GM12874 (cell line): ENCODE data around the gene NOTCH4.

Experiments
- CTCF ChIP-seq: IDR thresholded peaks from 2 replicates; pipeline ENCODE4 v1.5.1; 2011; ENCODE audit warnings: low read depth, mild to moderate bottlenecking, control low read depth, low read length, moderate library complexity; ENCODE audit not compliant: insufficient read depth

NOTCH4 gene

GRCh38 chr6:32190911-32191677 is 32.8 kb downstream of the NOTCH4 start:
- TF ChIP-seq CTCF: no peak

GRCh38 chr6:32190054-32190851 is 33.6 kb downstream of the NOTCH4 start, which contains the start of gene PBX2:
TSS of gene PBX2 (minus strand) at chr6:32190202. CDS start at chr6:32189915, 287 bp downstream.
- no peak for TF ChIP-seq CTCF

GRCh38 chr6:32189742-32190053 is 34.2 kb downstream of the NOTCH4 start:
- no peak for TF ChIP-seq CTCF

- TF ChIP-seq CTCF: no peak
Observed at GRCh38 chr6:32189069-32189741, 34.7 kb downstream of the NOTCH4 start.

GRCh38 chr6:32188381-32189068 is 35.3 kb downstream of the NOTCH4 start:
- TF ChIP-seq CTCF: no peak

- TF ChIP-seq CTCF: no peak
Observed at GRCh38 chr6:32187009-32187709, 36.7 kb downstream of the NOTCH4 start.
